ENCODE data around the gene NPHP4. TPM values are rescaled to one million over a fixed set of nuclear protein-coding genes. Genes with fewer than 3 reads are reported as not detected.
"Not testable (repeated sequence)": the region's sequence is repeated elsewhere in the genome, so short reads cannot be mapped to it uniquely, and the experiment has no call there.

Gene NPHP4
- total RNA-seq, 1 experiment from 2014 or later, result 6.1 TPM

DNA sequence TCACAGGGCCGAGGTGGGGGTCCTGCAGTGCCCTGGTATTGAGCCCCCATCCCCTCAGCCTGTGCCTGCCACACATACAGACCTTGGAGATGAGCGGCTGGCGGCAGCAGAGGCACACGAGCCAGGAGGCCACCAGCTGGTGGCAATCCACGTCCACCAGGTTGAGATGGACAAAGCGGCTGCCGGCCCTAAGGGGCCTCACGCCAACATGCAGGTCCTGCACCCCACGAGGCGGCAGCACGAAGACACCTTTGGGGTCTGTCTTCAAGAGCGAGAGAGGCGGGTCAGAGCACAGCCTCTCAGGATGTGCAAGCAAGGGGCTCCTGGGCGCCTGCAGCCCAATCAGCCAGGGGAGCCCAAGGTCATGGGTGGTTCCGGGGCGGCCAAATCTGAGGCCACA lies 128.0 kb downstream of the NPHP4 start:
- no peak for DNase-seq (ENCODE audit: low read depth)
- in situ Hi-C loops (cut with HindIII; ENCODE audit: low pct_unique_long_range_greater_than_20kb, low sequenced_read_pairs), result no loop called here

DNA sequence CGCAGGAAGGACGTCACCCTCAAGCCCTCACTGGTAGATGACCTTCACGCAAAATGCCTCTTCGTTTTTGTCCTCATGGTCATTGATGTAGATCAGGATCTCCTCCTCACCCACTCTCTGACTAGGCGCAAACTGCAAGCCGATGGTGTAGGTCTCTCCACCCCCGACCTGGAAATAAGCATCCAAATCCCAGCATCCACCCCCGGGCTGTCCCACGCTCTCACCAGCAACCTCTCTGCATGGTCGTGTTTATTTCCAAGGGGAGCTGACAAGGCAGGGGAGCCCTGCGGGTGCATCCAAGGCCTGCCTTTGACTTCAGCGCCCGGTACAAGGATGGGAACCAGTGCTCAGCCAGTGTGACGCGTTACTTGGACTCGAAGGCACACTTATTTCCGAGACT lies 129.0 kb downstream of the NPHP4 start:
- in situ Hi-C loops (cut with HindIII; ENCODE audit: low pct_unique_long_range_greater_than_20kb, low sequenced_read_pairs), result no loop called here

DNA sequence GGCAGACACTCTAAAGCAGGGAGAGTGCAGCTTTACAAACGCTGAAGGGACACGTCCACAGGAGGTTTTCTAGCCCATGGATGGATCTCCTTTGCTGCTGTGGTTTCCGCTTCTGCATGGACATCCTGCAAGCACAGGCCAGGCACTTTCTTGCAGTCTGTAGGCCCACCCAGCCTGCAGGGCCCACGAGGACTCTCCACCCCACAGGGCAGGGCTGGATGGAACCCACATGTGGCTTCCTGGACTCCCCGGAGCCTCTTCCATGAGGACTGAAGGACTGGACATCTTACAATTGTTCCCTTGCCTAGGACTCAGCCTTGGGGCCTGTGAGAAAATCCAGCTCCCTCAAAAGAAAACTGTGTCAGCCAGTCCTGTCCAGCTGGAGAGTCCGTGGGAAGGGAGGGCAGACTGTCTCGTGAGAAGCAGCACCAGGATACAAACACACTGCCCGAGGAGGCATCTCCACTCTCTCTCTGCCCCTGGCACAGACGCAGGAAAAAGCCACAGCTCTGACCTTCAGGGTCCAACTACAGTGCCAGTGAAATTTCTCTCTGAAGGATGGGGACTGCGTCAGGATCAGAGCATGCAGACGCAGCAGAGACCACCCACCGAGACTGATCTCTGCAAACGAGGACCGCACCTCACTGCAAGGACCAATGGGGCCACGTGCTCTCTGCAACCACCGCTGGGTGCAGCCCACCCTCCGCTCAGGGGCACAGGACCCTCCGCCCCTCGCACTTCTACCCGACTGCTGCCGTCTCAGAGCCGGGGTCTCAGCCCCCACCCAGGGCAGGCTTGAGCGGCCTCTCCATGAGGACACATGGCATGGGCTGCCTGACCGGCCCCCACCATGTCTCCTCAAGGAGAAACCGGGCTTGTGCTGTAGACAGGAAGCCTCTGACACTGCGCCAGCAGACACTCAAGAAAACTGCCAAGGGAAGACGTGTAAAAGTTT lies 130.1 kb downstream of the NPHP4 start:
- in situ Hi-C loops (cut with HindIII; ENCODE audit: low pct_unique_long_range_greater_than_20kb, low sequenced_read_pairs), result no loop called here
- DNase-seq (ENCODE audit: low read depth), result no peak

More for the DNA sequence above, 129.0 kb downstream of the NPHP4 start:
- no peak for DNase-seq (ENCODE audit: low read depth)

DNA sequence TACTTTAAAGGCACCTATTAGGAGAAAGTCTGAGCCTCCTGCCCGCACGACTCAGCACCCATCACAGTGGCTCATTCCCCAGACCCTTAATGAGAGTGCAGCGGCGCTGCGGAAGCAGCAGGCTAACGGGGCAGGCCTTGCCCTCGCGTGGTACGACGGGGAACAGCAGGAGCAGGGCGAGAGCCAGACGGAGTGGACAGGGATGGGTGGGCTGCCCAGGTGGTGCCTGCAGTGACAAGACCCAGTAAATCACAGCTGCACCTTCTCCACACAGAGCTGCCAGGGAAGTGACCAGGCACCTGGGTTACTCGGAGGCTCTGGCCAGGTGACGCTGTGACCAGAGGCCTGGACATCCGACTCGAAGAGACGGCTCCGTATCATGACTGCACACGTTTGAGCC lies 131.9 kb downstream of the NPHP4 start:
- in situ Hi-C loops (cut with HindIII; ENCODE audit: low pct_unique_long_range_greater_than_20kb, low sequenced_read_pairs), result no loop called here
- DNase-seq (ENCODE audit: low read depth), result no peak

DNA sequence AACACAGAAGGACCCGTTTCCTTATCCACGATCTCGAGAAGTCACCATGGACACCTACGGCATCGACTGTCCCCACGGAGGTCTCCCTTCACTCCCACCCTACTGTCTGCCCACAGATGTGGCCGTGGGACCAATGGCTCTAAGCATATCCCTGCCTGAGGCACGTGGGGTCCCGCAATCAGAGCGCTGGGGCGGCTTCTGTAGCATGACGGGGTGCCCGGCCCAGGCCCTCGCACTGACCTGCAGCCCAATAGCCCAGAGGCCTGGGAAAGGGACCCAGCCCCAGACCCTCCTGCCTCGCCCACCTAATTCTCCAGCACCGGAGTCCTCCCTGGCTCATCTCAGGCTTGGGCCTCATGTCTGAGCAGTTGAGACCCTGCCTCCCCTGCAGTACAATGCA lies 132.5 kb downstream of the NPHP4 start:
- in situ Hi-C loops (cut with HindIII; ENCODE audit: low pct_unique_long_range_greater_than_20kb, low sequenced_read_pairs), result no loop called here
- DNase-seq (ENCODE audit: low read depth), result no peak

DNA sequence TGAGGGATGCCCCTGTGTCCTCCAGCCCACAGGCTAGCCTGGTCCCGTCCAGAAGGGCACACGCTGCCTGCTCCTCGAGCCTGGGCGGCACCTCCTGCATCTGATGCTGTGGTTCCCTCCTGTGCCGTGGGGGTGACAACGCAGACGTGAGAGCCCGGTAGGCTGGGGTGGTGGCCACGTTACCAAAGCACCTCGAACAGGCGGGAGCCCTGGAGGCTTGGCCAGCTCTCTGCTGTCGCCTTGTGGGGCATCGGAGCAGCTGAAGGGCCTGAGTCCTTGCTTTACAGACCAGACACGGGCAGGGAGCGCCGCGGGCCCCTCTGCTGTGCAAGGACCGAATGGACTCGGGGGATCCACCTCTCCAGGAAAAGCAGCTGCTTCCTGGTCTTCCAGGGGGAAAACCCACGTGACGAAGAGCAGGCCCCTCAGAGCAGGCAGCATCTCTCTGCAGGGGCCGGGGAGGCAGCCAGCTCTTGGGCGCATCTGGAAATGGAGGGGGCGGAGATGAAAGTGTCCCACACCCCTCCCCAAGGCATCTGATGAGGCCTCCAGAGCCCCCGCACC lies 133.3 kb downstream of the NPHP4 start:
- in situ Hi-C loops (cut with HindIII; ENCODE audit: low pct_unique_long_range_greater_than_20kb, low sequenced_read_pairs), result no loop called here
- DNase-seq (ENCODE audit: low read depth), result no peak

DNA sequence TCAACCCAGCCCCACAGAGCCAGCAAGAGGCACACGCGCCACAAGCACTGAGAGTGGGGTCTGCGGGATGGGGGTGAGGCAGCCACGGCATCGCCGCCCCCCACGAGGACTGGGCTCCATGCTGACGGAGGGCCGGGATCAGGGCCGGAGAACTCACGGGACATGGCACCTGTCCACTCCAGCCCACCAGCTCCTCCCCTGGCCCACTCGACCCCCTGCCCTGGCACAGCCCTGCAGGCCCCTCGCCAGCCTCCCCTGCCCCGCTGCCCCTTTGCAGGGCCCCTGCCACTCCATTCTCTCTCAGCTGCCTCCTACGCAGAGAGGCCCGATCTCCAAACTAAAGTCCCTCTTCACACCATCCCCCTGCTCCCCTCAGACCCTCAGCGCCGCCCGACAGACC lies 134.0 kb downstream of the NPHP4 start:
- no peak for DNase-seq (ENCODE audit: low read depth)
- in situ Hi-C loops (cut with HindIII; ENCODE audit: low pct_unique_long_range_greater_than_20kb, low sequenced_read_pairs), result no loop called here

DNA sequence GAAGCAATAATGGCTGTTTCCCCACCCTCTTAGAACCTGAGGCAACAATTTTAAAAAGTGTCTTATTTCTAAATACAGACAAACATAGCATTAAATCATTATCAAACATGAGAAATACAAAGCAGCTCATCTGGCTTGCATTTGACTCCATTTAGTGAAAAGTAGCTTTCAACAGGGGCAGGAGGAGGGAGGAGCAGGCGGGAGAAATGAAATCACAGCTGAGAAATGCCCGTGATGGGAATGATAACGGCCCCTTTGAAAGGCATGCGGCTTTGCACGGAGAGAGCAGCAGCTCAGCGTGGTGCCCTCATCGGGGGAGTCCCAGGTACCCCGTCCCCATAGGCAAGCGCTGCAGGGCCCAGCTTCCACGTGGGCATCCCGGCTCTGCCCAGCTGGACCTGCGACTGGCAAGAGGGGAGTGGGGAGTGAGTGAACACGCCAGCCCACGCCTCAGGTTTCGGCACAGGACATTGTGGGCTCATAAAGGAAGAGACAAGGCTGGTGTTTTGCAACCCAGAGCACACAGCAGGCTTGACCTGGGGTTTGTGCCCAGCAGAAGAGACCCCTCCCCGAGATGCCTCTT lies 134.6 kb downstream of the NPHP4 start:
- no peak for DNase-seq (ENCODE audit: low read depth)
- in situ Hi-C loops (cut with HindIII; ENCODE audit: low pct_unique_long_range_greater_than_20kb, low sequenced_read_pairs), result no loop called here

DNA sequence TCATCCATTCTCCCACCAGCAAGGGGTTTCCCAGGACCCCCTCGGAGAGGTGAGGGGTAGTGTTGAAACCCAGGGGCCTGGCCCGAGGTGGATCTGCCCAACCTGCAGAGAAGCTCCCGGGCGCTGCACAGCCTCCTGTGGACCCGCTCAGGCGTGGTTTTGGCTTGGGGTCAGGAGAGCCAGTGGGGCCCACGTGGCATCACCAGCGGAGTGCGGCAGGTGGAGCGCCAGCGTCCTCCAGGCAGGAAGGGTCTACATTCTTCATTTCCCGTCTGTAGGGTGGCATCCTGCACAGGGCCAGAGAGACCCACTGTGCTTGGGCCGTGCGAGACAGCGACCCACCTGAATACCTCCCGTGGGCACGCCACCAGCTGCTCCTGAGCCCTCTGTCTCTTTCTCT lies 135.2 kb downstream of the NPHP4 start:
- no peak for DNase-seq (ENCODE audit: low read depth)
- in situ Hi-C loops (cut with HindIII; ENCODE audit: low pct_unique_long_range_greater_than_20kb, low sequenced_read_pairs), result no loop called here

DNA sequence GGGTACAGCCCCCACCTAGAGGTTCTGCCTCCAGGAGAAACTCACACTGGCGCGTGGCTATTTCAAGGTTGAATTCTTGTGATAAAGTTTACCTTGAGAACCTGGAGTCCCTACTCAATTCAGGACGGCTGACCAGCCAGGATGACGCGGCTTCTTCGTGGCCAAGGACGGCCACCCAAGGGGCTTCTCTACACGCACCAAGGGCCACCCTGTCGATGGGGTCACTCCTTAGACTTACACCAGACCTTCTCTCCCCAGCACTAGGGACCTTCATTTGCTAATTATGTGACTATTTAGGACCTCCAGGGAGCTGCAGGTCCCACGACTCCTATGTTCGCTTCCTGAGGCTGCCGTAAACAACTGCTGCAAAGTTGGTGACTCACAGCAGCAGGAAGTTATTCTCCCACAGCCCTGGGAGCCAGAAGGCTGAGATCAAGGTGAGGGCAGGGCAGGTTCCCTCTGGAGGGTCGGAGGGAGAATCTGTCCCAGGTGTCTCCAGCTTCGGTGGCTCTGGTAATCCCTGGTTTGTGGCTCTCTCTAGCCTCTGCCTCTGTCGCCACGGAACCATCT lies 135.9 kb downstream of the NPHP4 start:
- in situ Hi-C loops (cut with HindIII; ENCODE audit: low pct_unique_long_range_greater_than_20kb, low sequenced_read_pairs), result no loop called here
- DNase-seq (ENCODE audit: low read depth), result no peak

DNA sequence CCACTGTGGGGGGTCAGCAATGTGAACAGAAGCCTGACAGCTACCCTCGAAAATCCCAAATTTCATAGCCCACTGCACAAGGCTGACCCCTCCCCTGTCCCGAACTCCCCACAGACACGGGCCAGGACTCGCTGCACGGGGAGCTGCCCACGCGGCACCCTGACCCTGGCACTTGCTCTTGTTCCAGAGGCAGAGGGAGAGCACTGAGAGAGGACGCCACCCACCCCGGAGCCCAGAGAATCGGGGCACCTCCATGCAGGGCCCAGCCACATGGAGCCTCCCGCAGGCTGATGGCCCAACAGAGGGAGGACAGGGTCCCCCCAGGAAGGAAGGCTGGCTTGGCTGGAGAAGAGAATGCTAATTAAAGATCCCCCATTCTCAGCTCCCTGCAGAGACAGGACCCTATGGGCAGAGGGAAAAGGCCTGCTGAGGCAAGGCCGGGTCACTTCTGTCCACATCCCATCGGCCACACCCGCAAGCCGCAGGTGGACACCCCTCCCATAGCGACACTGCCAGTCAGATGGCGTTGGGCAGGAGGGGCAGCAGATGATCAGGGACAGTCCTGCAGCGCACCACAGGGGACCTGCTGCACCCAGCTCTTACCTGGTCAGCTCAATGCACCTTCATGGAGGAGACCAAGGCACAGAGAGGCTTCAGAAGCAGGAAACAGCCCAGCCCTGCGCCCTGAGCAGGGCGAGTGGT lies 136.9 kb downstream of the NPHP4 start:
- no peak for DNase-seq (ENCODE audit: low read depth)
- in situ Hi-C loops (cut with HindIII; ENCODE audit: low pct_unique_long_range_greater_than_20kb, low sequenced_read_pairs), result no loop called here

DNA sequence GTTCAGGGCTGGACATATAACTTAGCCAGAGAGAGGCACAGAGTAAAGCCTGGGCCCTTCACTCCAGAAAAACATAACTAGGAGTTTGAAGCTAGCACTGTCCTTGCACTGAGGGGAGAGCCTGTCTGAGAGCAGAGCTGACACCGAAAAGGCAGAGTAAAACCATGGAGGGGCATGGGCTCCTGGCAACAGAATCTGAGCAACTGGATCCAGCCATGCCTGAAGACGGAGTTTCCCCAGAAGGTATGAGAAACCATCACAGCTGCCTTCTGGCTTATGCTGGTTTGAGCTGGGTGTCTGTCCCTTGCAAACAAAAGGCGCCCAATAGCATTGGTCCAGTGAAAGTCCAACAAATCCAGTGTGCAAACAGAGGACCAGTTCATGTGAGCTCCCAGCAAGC lies 137.5 kb downstream of the NPHP4 start:
- no peak for DNase-seq (ENCODE audit: low read depth)
- in situ Hi-C loops (cut with HindIII; ENCODE audit: low pct_unique_long_range_greater_than_20kb, low sequenced_read_pairs), result no loop called here

DNA sequence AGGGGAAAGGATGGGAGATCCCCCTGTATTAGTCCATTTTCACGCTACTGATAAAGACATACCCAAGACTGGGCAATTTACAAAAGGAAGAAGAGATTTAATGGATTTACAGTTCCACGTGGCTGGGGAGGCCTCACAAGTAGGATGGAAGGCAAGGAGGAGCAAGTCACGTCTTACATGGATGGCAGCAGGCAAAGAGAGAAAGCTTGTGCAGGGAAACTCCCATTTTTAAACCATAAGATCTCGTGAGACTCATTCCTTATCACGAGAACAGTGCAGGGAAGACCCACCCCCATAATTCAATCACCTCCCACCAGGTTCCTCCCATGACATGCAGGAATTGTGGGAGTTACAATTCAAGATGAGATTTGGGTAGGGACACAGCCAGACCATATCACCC lies 138.4 kb downstream of the NPHP4 start:
- in situ Hi-C loops (cut with HindIII; ENCODE audit: low pct_unique_long_range_greater_than_20kb, low sequenced_read_pairs); DNase-seq (ENCODE audit: low read depth): not testable (repeated sequence)

DNA sequence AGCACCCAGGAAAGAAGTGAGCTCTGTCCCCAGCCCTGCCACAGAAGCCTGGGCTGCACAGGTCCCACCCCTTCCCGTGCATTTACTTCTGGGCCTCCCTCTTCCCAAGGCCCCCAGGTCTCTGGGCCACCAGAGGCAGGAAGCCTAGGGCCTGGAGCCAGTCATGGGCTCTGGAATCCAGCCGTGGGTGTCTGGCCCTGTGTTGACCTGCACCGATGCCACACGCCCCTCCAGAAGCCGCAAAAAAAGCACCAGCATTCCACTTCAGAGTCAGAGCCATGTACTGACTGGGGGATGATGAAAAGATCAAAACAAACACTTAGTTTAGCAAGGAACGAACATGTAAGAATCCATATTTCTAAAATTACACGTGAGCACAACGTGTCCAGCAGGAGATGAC lies 141.7 kb downstream of the NPHP4 start:
- in situ Hi-C loops (cut with HindIII; ENCODE audit: low pct_unique_long_range_greater_than_20kb, low sequenced_read_pairs), result no loop called here
- DNase-seq (ENCODE audit: low read depth), result no peak

DNA sequence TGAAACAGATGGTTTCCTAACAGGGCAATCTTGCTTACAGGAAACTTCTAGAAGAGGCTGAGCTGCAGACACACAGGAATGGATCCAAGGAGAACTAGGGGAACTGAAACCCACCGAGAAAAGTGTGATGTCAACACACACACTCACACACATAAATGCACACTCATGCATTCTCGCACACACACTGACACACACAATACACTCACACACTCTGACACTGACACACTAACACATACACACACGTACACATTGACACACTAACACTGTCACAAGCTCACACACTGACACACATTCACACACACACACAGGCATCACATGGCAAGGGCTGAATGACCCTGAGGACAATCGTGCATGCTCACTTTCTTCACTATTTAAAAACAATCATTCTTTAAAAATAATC lies 142.7 kb downstream of the NPHP4 start:
- in situ Hi-C loops (cut with HindIII; ENCODE audit: low pct_unique_long_range_greater_than_20kb, low sequenced_read_pairs), result no loop called here
- no peak for DNase-seq (ENCODE audit: low read depth)

DNA sequence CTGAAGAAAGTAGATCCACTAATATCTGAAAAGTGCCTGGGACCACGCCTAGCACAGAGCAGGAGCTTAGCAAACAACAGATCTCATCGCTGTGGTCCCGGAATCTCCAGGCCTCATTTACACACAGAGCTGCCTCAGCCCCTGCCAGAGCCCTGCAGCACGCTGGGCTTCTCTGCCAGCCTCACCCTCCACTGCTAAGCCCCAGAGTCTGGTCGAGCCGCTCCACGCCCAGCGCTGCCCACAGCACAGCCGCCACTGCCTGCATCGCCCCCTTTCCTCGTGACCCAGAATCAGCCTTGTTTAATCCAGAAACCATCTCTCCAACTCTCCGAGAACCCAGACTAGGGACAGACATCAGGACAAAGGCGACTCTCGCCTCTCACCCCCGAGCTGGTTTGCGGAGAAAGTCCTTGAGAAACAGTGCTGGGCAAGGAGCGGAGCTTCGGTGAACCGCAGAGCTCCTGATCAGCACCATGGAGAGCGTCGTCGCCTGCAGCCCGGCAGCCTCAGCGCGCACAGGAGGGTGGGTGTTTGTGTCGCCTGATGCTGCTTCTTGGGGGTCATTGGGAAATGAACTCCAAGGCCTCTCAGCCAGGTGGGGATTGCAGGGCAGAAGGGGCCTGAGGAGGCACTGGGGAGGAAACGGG lies 145.1 kb downstream of the NPHP4 start:
- in situ Hi-C loops (cut with HindIII; ENCODE audit: low pct_unique_long_range_greater_than_20kb, low sequenced_read_pairs), result no loop called here
- peak; percentile 18 for DNase-seq (ENCODE audit: low read depth)

DNA sequence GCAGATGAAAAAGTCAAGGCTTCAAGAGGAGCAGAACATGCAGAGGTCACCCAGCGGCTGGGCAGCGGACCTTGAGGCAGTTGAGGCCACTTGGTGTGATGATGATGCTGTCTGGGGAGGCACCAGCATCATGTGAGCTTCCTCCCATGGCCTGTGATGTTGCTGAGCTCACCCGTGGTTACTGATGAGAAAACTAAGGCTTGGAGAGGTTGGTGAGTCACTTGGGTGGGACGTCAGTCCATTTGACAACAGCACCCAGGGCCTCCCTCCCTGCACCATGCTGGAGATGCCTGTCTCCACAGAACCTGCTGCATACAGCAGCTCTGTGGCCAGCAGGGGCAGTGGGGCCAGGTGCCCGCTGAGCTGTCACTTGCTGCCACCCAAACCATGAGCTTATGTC lies 146.8 kb downstream of the NPHP4 start:
- peak; percentile 19 for DNase-seq (ENCODE audit: low read depth)
- in situ Hi-C loops (cut with HindIII; ENCODE audit: low pct_unique_long_range_greater_than_20kb, low sequenced_read_pairs), result no loop called here

DNA sequence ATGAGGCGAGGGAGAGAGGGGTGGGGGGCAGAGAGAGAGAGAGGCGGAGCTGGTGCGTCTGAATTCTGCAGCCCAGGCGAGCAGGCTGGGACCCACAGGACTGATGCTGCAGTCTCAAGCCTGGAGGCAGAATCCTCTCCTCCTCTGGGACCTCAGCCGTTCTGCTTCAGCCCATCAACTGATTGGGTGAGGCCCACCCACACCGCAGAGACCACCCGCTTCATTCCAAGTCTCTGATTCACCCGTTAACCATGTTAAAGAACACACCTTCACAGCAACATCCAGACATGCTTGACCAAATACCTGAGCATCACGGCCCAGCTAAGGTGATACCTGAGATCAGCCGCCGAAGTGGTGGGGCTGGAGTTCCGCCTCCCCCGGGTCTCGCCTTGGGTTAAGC lies 147.8 kb downstream of the NPHP4 start:
- in situ Hi-C loops (cut with HindIII; ENCODE audit: low pct_unique_long_range_greater_than_20kb, low sequenced_read_pairs), result no loop called here
- no peak for DNase-seq (ENCODE audit: low read depth)
